PC-9 (cell line): ENCODE results near the gene CFAP77. TPM values are rescaled to one million over a fixed set of nuclear protein-coding genes. Genes with fewer than 3 reads are reported as not detected.

Source experiments
- BruUV-seq: library from RNA; stranded (reverse); fragments of 400-500 nt; replicated peaks from 2 replicates; lab custom pipeline; 2021; lab: Mats Ljungman, UMichigan
- CTCF ChIA-PET: fragments of 300-600 bp; sonication (Branson Sonifier 250); formaldehyde crosslinking; loops from one replicate; lab custom pipeline; 2022; ENCODE audit warnings: antibody characterized with exemption; lab: Charles Lee
- POLR2A ChIA-PET: fragments of 300-600 bp; sonication (Branson Sonifier 250); formaldehyde crosslinking; loops from one replicate; lab custom pipeline; 2022; ENCODE audit warnings: antibody characterized with exemption; ENCODE audit not compliant: unreplicated experiment; lab: Charles Lee
- DNase-seq, 2 experiments: peaks; one replicate each; pipeline versions ENCODE4 v3.0.0 to v3.0.0-alpha.2; 2015 to 2022; ENCODE audit warnings: mixed read lengths in 1 of 2
- H2AFZ ChIP-seq: fragments of 200-600 bp; sonication (generic); 2 replicates; pipeline ENCODE4 v1.8.1; 2017; ENCODE audit warnings: antibody characterized with exemption
- H3F3A ChIP-seq: fragments of 200-600 bp; sonication (generic); 2 replicates; pipeline ENCODE4 v1.8.1; 2017; ENCODE audit warnings: antibody characterized with exemption, mild to moderate bottlenecking, low read depth; ENCODE audit not compliant: insufficient read depth
- H3K27ac ChIP-seq: fragments of 200-600 bp; sonication (generic); 2 replicates; pipeline ENCODE4 v1.6.1; 2016; ENCODE audit warnings: mixed run types
- H3K27me3 ChIP-seq: fragments of 200-600 bp; sonication (generic); 2 replicates; pipeline ENCODE4 v1.6.1; 2016; ENCODE audit warnings: low read depth, mixed run types; ENCODE audit not compliant: insufficient read depth
- H3K36me3 ChIP-seq: fragments of 200-600 bp; sonication (generic); 2 replicates; pipeline ENCODE4 v1.6.1; 2016; ENCODE audit warnings: low read depth, mixed run types
- H3K4me1 ChIP-seq: fragments of 200-600 bp; sonication (generic); replicated peaks from 2 replicates; pipeline ENCODE4 v1.6.1; 2016; ENCODE audit warnings: mixed run types; ENCODE audit not compliant: insufficient read depth
- H3K4me2 ChIP-seq: fragments of 200-600 bp; sonication (generic); 2 replicates; pipeline ENCODE4 v1.6.1; 2017; ENCODE audit warnings: mixed run types
- H3K4me3 ChIP-seq: fragments of 200-600 bp; sonication (generic); 2 replicates; pipeline ENCODE4 v1.6.1; 2016; ENCODE audit warnings: mixed run types
- H3K79me2 ChIP-seq: fragments of 200-600 bp; sonication (generic); 2 replicates; pipeline ENCODE4 v1.6.1; 2017; ENCODE audit warnings: low read depth, mixed run types
- H3K9me2 ChIP-seq: fragments of 200-600 bp; sonication (generic); 2 replicates; pipeline ENCODE4 v1.8.1; 2017; ENCODE audit warnings: mild to moderate bottlenecking; ENCODE audit not compliant: insufficient read depth
- H3K9me3 ChIP-seq: fragments of 200-600 bp; sonication (generic); 2 replicates; pipeline ENCODE4 v1.8.1; 2016; ENCODE audit warnings: low read depth; ENCODE audit not compliant: insufficient read depth
- H4K20me1 ChIP-seq: fragments of 200-600 bp; sonication (generic); 2 replicates; pipeline ENCODE4 v1.8.1; 2017; ENCODE audit not compliant: insufficient read depth
- CTCF ChIP-seq: fragments of 200-600 bp; sonication (generic); conservative IDR thresholded peaks from 2 replicates; pipeline ENCODE4 v1.6.1; 2017; ENCODE audit warnings: mixed run types, antibody characterized with exemption, mild to moderate bottlenecking, moderate library complexity
- EZH2 ChIP-seq: fragments of 200-600 bp; sonication (generic); IDR thresholded peaks from 2 replicates; pipeline ENCODE4 v1.8.0; 2017; ENCODE audit warnings: antibody characterized with exemption, low read depth
- intact Hi-C: fragments of 100-400 bp; cut with micrococcal nuclease; formaldehyde crosslinking; loops from one replicate; pipeline ENCODE4 v1.10.0; 2022; ENCODE audit not compliant: unreplicated experiment
- total RNA-seq: library from RNA; stranded (reverse); gene quantifications from 2 replicates; pipeline ENCODE4 v1.2.3, GENCODE V29; 2021

CFAP77 gene
- total RNA-seq, 1 experiment from 2014 or later = not detected

DNA sequence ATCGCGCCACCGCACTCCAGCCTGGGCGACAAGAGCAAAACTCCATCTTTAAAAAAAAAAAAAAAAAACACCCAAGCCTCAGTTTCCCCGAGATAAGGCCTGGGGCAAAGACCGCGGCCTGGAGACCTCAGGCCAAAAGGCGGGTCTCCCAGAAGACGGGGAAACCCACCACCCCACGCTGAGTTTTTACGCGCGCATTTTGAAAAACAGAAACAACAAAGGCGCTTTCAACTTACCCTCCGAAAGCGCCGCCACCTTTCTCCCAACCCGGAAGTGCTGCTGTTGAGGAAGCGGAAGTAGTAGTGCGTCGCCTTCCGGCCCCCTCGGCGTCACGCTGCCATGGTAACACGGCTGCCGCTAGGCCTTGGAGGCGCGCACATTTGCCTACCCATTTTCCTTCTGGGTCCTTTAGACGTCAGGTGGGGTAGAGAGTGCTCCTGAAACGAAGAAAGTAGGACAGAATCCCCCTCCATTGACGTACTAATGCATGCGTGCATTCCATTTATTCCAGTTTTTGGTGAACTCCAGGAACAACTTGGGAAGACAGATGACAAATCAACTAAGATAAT, 3.4 kb upstream of the CFAP77 start, which contains the start of gene TTF1:
Gene TTF1, minus strand, starts transcription at position 287 of the 569 bp plus-strand sequence. CDS start 4,019 bp downstream, outside the sequence.
- no TSS peak for BruUV-seq
- Histone ChIP-seq H3K4me3 (peak within 1 kb of the TSS; percentile 60), H3K9me3 (no peaks in the 10 kb centered on the region), H4K20me1 (no peaks in the 10 kb centered on the region), H3K4me1 (peaks cover 12% of the 10 kb centered on the region; the same call in 1 of the 2 replicates), H3K27me3 (peaks cover 22% of the 10 kb centered on the region), H3K4me2 (peak within 1 kb of the TSS; percentile 85), H3F3A (0 out of 2 replicates have a peak, but pooled peaks cover 3% of the 10 kb centered on the region), H3K9me2 (no peaks in the 10 kb centered on the region), H3K27ac (no peak within 1 kb of the TSS), H3K36me3 (no peaks in the 10 kb centered on the region), H2AFZ (peak within 1 kb of the TSS; percentile 91), H3K79me2 (peaks cover 30% of the 10 kb centered on the region)
- no peak for TF ChIP-seq EZH2
- intact Hi-C loops = loop anchor here (2.0 kb wide), 1 partner anchor 52 kb away; the partner anchor contains the start of gene SETX
- POLR2A ChIA-PET = interaction anchor here (0.7 kb wide), 1 partner anchor 941 kb away, joined by 19 read pairs; the partner anchor contains the start of gene MED22
- CTCF ChIA-PET = interaction anchor here (0.7 kb wide), 1 partner anchor 18 kb away, joined by 4 read pairs; no protein-coding TSS in a partner anchor
- DNase-seq = peak; percentile 82 to 87

DNA sequence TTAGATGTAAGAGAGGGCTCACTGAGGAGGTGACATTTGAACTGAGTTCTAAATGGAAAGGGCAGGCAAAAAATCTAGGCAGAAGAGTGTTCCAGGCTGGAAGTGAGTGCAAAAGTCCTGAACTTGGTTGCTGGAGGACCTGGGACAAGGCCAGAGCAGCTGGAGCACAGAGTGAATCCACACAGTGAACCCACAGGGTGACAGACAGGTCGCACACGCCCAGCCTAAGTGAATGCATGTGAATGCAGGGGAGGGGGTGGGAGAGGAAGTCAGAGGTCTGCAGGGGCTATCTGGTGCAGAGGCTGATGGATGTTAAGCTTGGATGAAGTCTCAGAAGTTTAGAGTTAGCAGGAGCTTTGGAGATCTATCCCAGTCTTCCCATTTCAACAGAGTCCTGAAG, 2.8 kb upstream of the CFAP77 start:
- H3K27me3 ChIP-seq = peaks cover 27% of the 10 kb centered on the region
- no peak overlapping the region for H3K27ac ChIP-seq
- H3K4me2 ChIP-seq = peak overlapping the region; percentile 85
- no peaks in the 10 kb centered on the region for H4K20me1 ChIP-seq
- TF ChIP-seq CTCF (no peak), EZH2 (no peak)
- ChIA-PET CTCF (no interaction called here), POLR2A (interaction anchor here (0.6 kb wide), 1 partner anchor 950 kb away, joined by 3 read pairs; no protein-coding TSS in a partner anchor)
- BruUV-seq = no TSS peak
- H3F3A ChIP-seq = 0 out of 2 replicates have a peak, but pooled peaks cover 7% of the 10 kb centered on the region
- peaks cover 30% of the 10 kb centered on the region for H3K79me2 ChIP-seq
- peak overlapping the region; percentile 91 for H2AFZ ChIP-seq
- H3K9me2 ChIP-seq = no peaks in the 10 kb centered on the region
- peaks cover 12% of the 10 kb centered on the region; the same call in 1 of the 2 replicates for H3K4me1 ChIP-seq
- DNase-seq = no peak
- H3K36me3 ChIP-seq = no peaks in the 10 kb centered on the region
- peak overlapping the region; percentile 60 for H3K4me3 ChIP-seq
- intact Hi-C loops = loop anchor here (2.0 kb wide), 1 partner anchor 52 kb away; the partner anchor contains the start of gene SETX
- no peaks in the 10 kb centered on the region for H3K9me3 ChIP-seq

DNA sequence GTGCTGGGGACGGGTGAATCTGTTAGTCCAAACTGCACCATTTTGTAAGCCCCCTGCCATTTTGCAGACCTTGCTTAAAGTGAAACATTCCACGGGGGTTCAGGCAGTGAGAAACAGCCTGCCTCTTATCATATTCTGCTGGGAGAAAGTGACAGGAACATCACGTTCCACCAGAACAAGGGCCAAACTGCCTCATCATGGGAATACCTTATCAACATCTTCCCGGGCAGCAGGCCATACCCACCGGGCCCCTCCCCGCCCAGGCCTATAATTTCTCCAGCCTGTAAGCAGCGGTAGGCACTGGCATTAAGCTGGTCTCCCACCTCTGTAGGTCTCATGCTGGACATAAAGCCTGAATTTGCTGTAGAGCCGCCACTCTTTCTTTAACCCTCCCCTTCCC, 1.5 kb upstream of the CFAP77 start:
- peaks cover 40% of the 10 kb centered on the region for H3K27me3 ChIP-seq
- no peaks in the 10 kb centered on the region for H3K36me3 ChIP-seq
- 0 out of 2 replicates have a peak, but pooled peaks cover 7% of the 10 kb centered on the region for H3F3A ChIP-seq
- no peak overlapping the region for H2AFZ ChIP-seq
- no peak overlapping the region for H3K4me2 ChIP-seq
- H3K9me2 ChIP-seq = no peaks in the 10 kb centered on the region
- no peaks in the 10 kb centered on the region for H4K20me1 ChIP-seq
- no peak overlapping the region for H3K4me3 ChIP-seq
- peaks cover 28% of the 10 kb centered on the region for H3K79me2 ChIP-seq
- DNase-seq = no peak
- ChIA-PET CTCF (interaction anchor here (0.5 to 0.7 kb wide), 2 partner anchors 25 to 89 kb away, joined by 4 to 8 read pairs; no protein-coding TSS in a partner anchor), POLR2A (no interaction called here)
- no TSS peak for BruUV-seq
- no peaks in the 10 kb centered on the region for H3K9me3 ChIP-seq
- intact Hi-C loops = no loop called here
- H3K27ac ChIP-seq = no peak overlapping the region
- H3K4me1 ChIP-seq = peaks cover 12% of the 10 kb centered on the region; the same call in 1 of the 2 replicates
- TF ChIP-seq CTCF = no peak
- TF ChIP-seq EZH2 = no peak
